NCI-H2107 (cell line): Measurements from ENCODE around the gene SLITRK3.
"Not testable (repeated sequence)": the region's sequence is repeated elsewhere in the genome, so short reads cannot be mapped to it uniquely, and the experiment has no call there.

Experiments
- DNase-seq: peaks from one replicate; lab custom pipeline; 2025; lab: John Stamatoyannopoulos, UW

SLITRK3 gene

GRCh38 chr3:165191491-165191890 is 4.7 kb downstream of the SLITRK3 start:
- no peak for DNase-seq

DNA sequence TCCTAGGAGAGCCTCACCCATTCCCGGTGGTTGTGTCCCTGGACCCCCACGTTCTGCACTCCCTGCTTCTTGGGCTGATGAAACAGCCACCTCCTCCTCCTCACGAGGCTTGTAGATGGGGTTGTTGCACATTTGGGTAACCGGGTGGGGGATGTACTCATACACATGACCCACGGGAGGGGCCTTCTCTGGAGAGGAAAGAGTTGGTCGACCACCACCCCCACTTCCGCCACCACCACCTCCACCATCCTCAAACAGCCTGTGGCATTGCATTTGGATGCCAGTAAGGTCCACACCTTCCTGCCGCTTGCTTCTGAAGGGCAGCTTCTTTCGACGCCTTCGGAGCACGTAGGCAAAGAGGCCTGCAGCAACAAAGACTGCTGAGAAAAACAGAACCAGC is 7.7 kb downstream of the SLITRK3 start:
- DNase-seq, result no peak

DNA sequence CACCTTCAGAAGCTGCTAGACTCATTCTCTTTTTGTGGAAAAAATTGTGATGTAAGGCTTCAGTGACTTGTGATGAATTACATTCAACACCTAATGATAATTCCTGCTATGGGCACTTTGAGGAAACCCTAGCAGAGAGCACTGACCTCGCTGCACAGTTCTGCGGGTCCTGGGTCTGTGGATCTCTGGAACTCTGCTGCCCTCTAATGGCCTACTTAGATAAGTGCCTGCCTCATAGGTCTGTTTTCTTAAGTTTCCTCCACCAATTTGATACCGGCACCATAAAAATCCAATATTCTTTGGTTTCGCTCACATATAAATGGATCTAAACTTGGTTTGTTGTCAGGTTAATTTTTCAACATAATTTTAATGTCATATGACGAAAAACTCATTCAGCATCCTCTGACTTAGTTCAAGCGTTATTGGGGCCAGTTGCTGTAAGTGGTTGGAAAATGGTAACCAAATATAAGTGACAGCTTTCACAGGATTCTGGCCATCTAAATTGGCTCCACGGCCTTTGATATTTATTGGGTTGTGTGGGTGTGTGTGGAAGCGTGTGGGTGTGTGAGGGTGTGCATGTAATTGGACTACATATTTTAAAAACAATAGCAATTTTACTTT is 10.4 kb downstream of the SLITRK3 start:
- DNase-seq, result peak; percentile 52

DNA sequence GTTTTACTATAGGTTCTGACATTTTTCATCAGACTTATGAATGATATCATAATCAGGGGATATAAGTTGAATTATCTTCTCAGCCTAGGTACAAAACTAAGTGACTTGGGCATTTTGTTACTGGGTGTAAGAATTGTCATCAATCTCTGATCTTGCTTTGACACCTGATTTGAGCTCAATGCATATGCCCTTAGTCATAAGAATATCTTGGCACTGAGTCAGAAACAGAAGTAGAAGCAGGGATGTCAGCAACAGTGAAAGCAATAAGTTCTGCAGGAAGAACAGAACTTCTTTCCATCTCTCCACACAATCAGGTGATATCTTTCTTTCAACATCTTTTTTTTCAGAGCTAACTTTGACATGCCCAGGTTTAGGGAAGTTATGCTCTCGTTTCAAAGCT is 14.6 kb downstream of the SLITRK3 start:
- DNase-seq, result no peak

GRCh38 chr3:165170236-165170635 is 25.9 kb downstream of the SLITRK3 start:
- DNase-seq, result no peak

GRCh38 chr3:165169368-165169767 is 26.8 kb downstream of the SLITRK3 start:
- no peak for DNase-seq

- DNase-seq, result no peak
These were observed 33.3 kb downstream of the SLITRK3 start for GRCh38 chr3:165162883-165163282.

DNA sequence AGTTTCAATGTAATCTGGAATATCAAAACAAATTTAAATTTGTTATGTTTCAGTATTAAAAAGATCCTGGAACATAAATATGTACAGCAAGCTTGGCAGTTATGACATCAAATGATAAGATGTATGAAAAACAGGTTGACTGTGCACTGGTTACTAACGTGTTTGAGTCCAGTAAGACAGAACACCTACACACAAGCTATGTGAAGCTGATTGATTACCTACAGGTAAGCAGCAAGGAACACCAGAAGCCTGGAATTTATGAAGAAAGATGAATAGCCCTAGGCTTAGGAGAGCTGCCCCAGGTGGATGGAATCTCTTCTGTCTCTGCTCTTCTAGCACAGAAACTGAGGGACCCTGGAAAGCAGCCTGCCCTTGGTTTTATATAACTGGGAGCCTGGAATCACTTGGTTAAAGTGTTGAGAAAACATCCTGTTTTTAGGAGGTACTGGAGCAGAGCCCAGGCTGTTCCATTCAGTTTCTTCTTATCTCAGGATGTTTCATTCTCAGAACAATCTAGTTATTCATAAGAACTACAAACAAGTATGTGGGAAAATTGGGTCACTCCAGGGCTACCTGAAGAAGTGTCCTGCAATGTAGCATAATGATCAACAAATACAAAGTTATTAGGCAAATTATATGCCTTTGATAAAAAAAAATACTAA is 36.3 kb downstream of the SLITRK3 start:
- DNase-seq, result no peak

- DNase-seq, result no peak
These were observed 38.2 kb downstream of the SLITRK3 start for GRCh38 chr3:165158011-165158410.

DNA sequence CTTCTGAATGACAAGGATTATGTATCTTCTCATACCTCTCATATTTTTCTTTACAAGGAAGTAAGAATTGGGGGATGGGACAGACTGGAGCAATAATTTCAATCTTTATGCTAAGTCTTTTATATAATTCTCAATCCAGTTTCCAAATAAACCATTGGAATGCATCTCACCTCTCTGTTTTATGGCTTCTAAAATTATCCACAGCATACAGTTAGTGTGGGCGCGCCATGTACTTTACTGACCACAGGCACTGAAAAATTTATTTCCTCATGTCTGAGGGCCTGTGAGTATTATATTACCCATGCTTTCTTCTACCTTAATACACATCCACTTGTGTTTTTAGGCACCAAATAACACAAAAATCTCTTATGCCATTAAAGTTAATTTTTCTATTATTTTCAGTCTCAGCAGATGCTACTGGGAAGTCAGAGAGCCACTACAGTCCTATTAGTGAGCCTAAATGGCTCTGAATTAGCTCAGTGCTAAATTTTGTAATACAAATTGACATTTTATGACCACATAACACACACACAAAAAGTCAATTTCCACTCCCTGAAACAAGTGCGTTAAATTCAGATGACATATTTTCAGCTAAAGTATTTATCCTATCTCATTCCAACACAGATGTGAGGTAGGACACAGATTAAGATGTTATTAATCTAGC is 39.3 kb downstream of the SLITRK3 start:
- no peak for DNase-seq

DNA sequence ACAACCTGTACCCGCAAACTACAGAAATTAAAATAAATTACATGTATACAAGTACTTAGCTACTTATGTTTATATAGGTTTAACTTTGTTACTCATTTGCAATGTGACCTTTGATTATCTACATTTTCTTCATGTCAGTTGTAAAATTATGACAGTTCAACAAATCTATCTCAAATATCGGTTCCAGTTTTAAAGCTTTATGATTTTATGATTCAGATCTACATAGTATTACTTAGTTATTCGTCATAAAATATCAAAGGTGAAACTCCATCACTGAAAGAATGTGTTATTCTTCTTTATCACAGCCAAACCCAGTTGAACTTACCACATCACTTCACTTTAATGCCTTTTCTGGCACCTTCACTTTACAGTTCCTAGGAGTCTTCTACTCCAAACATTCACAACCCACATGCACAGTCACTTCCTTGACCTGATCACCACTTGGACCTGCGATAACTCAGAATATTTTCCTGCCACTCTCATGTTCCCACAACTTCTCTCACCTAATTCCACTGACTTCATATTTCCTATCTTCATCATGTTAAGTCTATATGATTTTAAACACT is 47.2 kb downstream of the SLITRK3 start:
- DNase-seq, result no peak

DNA sequence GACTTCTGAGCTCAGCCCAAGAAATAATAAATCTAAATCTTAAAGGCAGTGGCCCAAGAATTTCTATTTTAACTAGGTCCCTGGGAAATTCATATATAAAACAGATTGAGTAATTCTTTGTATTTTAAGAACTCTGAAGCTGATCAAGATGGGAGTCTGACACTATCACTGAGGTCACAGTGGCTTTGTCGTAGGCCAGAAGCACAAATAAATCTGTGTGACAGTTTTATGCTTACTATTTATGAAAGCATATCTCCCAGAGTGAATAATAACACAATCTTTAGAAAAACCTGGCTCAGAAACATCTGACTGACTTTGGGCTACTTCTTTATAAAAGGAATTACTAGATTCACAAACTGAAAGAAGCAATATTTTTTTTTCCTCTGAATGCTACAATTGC is 51.9 kb downstream of the SLITRK3 start:
- DNase-seq, result no peak

GRCh38 chr3:165139918-165140317 is 56.3 kb downstream of the SLITRK3 start:
- not testable (repeated sequence) for DNase-seq
